ENCODE data around the gene IL1RL2. TPM values are rescaled to one million over a fixed set of nuclear protein-coding genes. Genes with fewer than 3 reads are reported as not detected.

The IL1RL2 gene
- polyA plus RNA-seq (ENCODE audit: insufficient read length in 12 of 12) = 1 to 10 TPM in 1 of 12 donors, under 1 TPM in 9, not detected in 2; 0.07 to 2.2 (median 0.32) TPM
- long read RNA-seq, donor 1 = 0 reads
- long read RNA-seq, donor 2 = 0 reads
- long read RNA-seq, donor 3 = 0 reads
- long read RNA-seq, donor 4 = 0 reads
- long read RNA-seq, donor 5 = 0 reads
- long read RNA-seq, donor 6 = 0 reads
- long read RNA-seq, donor 7 = 0 reads
- long read RNA-seq, donor 8 = 0 reads
- long read RNA-seq, donor 9 = 0 reads
- long read RNA-seq, donor 10 = 0 reads
- long read RNA-seq, donor 11 = 0 reads

- DNase-seq = no peak
These were observed at the start of gene IL1RL2 for GRCh38 chr2:102186791-102187495. TSS of gene IL1RL2 (plus strand) at chr2:102187023. CDS start at chr2:102187868, 845 bp downstream.

DNA sequence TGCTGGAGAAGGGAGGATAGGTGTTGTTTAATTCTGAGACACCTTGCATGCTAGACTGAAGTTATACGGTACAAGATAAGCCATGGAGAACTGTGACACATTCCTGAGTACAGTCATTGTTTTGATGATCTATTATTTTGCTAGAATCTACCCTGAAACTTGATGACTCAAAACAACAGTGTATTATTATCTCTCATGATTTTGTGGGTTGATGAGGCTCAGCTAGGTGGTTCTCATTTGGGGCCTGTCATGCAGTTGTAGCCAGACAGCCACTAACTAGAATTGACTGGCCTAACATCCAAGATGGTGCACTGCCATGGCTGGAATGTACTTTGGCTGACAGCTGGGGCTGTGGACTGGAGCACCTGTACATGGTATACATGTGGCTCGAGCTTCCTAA is 49.7 kb upstream of the IL1RL2 start:
- no peak for DNase-seq

DNA sequence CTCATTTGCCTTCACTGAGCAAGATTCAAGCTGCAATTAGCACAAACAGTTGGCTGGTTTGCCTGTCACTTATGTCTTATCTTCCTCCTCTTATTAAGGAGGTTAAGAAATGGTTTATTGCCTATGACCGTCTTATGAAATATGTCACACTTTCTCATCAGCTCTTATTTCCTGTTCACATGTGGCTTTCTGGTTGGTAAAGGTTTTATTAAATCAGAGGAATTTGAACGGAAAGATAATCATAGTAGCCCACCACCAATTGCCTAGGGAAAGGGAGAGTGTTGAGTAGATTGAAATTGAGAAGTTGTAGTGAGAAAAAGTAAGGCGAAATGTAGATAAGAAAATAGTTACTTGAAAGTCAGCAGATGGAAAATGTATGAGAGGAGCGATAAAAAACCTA is 48.5 kb upstream of the IL1RL2 start:
- no peak for DNase-seq

GRCh38 chr2:102139851-102140250 is 47.0 kb upstream of the IL1RL2 start:
- no peak for DNase-seq

- no peak for DNase-seq
These were observed 46.4 kb upstream of the IL1RL2 start for GRCh38 chr2:102140377-102140776.

- peak; percentile 67 for DNase-seq
These were observed 45.5 kb upstream of the IL1RL2 start for GRCh38 chr2:102141011-102141943.

- peak; percentile 80 for DNase-seq
These were observed 44.6 kb upstream of the IL1RL2 start, which contains the start of gene IL1R1 for GRCh38 chr2:102141970-102142828. TSS of gene IL1R1 (plus strand) at chr2:102142746. CDS start at chr2:102157725, 14,979 bp downstream.

DNA sequence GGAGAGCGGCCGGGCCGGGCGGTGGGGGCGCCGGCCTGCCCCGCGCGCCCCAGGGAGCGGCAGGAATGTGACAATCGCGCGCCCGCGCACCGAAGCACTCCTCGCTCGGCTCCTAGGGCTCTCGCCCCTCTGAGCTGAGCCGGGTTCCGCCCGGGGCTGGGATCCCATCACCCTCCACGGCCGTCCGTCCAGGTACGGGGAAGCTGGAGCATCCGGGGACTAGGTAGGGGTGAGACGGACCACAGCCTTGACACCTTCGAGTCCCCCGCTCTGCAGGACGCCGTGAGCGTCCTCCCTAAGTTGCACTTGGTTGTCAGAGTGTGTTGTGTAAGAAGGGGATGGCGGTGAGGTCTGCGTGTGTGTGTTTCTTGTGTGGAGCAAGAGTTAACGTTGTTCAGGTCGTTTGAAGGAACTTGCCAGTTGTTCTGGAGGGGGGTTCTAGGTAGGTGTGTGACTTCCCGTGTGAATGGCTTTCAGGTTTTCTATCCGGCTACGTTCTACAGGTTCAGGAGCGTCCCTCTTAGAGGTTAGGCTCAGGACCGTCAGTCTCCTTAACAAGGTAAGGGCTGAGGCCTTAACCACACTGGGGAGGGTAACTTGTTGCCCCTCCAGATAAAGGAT is 43.9 kb upstream of the IL1RL2 start:
- peak; percentile 35 for DNase-seq

DNA sequence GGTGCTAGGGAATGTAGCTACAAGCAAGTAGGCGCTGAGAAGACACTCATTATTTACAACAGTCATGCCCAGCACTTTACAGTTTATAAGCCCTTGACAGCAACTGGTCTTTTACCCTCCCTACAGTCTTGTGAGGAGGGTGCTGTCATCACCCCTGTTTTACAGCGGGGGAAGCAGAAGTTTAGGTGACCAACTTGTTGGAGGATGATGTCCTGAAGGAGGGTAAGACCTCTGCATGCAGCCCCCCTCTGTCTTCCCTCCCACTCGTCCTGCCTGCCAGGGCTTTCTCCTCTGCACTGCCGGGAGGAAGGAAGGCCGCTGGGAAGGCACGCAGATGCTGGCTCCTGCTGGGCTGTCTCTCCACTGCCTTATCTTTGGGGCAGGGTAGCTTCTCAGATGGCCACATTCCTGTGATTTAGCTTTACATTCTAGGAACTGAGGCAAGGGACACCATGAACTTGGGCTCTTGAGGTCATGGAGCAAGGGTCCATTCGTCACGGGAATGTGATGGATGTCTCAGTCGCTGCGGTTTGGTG is 43.3 kb upstream of the IL1RL2 start:
- DNase-seq = peak; percentile 31

GRCh38 chr2:102144128-102144527 is 42.7 kb upstream of the IL1RL2 start:
- no peak for DNase-seq

DNA sequence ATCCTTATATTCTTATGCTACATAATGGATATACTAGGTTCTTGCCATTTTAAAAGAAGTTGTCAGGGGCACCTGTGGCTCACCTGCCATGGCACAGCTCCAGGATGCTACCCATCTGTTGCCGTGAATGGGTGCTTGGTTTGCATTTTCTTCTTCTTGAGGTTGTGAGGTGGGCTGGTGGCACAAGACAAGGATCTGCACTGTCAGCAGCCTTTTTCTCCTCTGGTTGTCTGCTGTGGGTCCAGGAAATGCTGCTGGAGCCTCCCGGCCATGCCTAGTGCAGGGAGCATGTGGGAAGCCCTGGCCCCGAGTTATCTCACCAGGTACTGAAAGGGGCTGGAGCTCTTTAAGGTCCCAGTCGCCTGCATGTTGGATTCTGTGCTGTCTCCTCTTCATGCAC is 41.7 kb upstream of the IL1RL2 start:
- DNase-seq = no peak

DNA sequence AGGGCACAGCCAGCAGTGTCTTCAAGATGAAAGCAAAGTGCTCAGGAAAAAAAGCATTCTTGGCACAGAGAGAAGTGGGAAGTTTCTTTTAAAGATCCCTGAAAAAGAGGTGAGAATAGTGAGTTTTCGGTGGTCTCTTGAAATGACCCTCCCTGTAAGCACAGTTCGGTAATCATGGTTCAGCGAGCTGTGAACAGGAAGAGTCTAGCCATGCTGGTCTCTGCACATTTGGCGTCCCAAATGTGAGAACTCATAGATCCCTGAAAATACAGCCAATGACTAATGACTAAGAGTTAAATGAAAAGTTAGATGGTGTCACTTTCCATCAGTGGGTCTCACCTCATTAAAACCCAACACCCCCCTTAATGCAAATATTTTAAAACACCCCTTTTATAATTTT is 40.9 kb upstream of the IL1RL2 start:
- DNase-seq = no peak

- no peak for DNase-seq
These were observed 38.9 kb upstream of the IL1RL2 start for GRCh38 chr2:102147935-102148334.

DNA sequence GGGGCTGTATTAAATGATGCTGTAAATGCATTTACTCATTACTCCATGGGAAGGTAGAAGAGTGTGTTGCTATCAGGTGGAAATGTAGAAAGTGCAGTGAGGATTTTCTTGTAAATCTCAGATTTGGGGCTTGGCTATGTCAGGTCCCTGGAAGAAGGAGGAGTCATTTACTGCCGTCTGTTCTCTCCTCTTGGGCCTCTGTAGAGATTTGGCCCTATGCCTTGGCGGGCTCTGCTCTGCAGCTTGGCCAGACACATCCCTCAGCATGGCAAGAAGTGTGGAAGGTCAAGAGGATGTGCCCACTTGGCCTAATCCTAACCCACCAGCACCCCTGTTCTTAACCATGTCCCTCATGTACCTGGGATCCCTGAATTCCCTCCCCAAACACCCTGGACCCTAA is 37.6 kb upstream of the IL1RL2 start:
- DNase-seq = no peak

DNA sequence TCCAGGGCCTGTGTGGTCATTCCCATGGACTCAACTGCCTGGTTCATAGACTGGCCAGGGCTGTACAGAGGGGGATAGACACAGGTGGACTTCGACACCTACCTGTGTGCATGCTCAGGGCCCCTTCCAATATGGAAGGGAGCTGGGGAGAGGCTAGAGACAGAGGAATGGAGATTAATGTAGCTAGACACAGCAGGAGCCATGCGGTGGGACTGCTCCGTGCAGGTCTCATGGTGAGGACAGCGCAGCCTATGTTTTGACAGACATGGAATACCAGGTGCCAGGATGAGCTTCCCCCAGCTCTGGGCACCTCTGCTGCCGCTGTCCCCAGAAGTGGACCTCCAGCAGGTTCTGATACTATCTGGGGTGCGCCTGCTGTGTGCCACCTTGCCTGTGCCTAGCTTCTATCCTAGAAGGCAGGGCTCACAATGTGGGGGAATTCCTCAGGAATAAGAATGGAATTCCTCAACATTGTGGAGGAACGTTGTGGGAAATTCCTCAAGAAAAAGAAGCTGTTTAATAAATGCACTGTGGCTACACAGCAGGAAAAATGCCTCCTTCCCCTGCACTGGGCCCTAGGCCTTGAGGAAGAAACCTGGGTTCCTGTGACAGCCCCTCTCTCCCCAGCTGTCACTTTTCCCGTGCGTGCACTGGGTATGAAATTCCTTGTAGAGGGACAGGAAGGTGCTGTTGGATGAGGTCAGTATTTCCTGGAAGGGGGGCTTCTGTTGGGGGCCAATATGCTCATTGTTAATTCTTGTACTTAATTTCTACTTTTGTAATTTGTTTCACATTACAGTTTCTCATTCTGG is 37.0 kb upstream of the IL1RL2 start:
- DNase-seq = no peak

- no peak for DNase-seq
These were observed 32.5 kb upstream of the IL1RL2 start for GRCh38 chr2:102154364-102154763.

DNA sequence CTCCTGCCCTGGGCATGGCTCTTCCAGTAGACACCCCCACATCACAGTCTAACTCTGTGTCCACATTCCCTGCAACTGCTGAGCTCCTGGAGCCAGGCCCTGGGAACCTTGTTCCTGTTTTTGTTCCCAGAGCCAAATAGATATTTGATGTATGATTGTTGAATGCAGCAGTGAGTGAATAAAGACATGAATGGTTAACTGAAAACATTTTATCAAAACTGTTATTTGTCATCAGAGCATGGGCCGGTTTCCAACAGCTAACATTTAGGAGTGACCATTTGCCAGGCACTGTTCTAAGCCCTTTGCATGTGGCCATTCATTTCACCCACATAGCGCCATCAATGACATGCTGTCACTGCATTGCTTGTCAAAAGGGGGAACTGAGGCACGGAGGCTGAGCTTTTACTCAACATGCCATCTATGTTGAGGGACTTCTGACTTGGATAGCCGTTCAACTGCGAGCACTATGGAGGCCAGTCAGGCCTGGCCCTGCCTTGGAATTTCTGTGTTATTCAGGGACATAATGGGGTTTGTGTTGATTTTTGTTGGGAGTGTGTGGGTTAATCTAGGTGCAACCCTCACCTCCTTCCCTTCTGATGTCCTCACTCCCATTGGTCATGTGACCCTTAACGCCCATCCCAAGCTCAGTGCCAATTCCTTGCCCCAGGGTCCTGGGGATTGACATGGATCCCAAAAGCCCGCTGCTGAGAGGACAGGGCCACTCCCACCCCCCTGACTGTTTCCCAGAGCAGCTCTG is 31.7 kb upstream of the IL1RL2 start:
- no peak for DNase-seq

DNA sequence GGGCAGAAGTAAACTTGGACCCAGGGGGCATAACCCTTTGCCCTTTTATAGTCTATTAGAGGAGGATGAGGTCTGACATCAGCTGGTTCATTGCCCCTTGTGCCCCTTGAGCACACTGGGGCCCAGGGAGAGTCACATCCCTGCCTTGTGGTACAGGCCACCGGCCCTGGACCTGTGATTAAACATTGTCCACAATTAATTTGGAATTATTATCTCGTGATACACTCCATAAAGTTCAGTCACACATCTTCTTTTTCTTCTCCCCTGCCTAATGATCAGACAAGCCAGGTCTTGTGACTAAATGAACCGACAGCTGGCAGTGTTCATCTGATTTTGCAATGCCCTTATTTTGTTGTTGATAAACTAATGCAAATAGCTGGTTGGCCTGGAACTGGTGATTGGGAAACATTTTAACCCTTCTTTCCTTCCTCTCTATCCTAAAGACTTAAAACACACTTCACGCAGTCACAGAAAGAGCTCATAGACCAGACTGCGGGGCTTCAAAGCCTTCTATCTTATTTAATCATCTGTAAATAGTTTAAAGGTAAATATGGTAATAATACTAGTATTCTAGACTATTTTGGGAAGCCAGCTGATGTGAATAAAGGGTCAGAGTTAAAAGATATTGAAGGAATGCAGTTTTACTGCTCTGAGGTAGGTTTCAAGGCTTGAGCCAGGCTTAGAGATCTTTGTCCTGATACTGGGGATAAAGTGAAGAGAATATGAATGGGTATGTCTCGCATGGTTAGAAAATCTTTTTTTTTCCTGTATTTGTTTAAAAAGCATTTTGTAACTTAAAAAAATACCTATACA is 30.9 kb upstream of the IL1RL2 start:
- DNase-seq = no peak
